ENCODE measurements around the gene GOLT1A.

DNA sequence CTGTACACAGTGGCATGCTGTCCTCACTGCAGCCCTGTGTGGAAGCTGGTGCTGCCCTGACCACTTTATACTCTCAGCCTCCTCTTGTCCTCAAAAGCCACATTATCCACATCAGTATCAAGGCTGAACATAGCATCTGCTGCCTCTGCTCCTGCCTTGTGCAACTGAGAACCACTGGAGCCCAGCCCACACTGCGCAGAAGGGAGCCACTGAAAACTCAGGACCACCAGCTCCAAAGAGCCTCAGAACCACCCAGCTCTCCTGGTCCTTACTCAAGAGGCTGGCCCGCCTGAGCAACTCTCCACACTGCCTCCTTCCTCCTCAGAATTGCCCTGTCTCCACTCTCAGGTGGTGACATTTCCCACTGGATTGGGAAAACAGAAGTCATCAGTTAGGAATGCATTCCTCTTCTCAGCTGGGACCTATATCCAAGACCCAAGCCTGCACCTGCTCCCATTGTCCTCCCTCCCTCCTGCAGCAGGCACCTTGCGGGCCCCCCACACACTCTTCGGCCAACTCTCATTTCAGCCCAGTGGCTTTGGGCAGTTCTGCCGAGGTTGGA lies 10.5 kb downstream of the GOLT1A start:
- TF ChIP-seq, protein P1, sequence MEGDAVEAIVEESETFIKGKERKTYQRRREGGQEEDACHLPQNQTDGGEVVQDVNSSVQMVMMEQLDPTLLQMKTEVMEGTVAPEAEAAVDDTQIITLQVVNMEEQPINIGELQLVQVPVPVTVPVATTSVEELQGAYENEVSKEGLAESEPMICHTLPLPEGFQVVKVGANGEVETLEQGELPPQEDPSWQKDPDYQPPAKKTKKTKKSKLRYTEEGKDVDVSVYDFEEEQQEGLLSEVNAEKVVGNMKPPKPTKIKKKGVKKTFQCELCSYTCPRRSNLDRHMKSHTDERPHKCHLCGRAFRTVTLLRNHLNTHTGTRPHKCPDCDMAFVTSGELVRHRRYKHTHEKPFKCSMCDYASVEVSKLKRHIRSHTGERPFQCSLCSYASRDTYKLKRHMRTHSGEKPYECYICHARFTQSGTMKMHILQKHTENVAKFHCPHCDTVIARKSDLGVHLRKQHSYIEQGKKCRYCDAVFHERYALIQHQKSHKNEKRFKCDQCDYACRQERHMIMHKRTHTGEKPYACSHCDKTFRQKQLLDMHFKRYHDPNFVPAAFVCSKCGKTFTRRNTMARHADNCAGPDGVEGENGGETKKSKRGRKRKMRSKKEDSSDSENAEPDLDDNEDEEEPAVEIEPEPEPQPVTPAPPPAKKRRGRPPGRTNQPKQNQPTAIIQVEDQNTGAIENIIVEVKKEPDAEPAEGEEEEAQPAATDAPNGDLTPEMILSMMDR (conservative IDR thresholded peaks at IDR 0.05; ENCODE audit: low read length) = no peak
- TF ChIP-seq EZH2phosphoT487 (IDR thresholded peaks at IDR 0.05; ENCODE audit: borderline replicate concordance) = no peak
